AG10803 (cell line): ENCODE data around the gene PRDM5.
A peak's percentile ranks its signal among the peaks of the same experiment; 100 is the strongest.

Experiments used
- DNase-seq: peaks from one replicate; pipeline ENCODE4 v3.0.0; 2010; ENCODE audit warnings: low read depth
- H3K4me3 ChIP-seq: 2 replicates; pipeline ENCODE4 v1.5.1; 2011; ENCODE audit warnings: mild to moderate bottlenecking, low read length, control low read depth
- TF ChIP-seq, protein P1 (sequence below): conservative IDR thresholded peaks from 2 replicates; pipeline ENCODE4 v1.5.1; 2011; ENCODE audit warnings: mild to moderate bottlenecking, low read length, control low read depth, inconsistent platforms

The PRDM5 gene

DNA sequence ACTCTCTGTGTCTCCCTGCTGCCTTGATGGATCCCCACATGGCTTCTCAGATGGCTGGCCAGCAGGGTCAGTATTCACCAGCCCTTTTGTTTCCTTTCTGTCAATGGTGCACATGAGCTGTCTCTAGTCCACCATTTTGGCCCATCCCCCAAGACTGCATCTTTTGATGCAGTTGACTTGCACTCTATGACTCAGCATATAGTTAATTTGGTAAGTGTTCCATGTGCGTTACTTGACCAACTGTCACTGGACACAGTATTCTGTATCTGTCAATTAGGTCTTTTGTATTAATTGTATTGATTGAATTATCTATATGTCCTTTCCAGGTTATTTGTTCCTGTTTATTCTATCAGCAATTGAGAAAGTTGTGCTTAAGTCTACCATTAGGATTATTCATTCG lies 29.2 kb downstream of the PRDM5 start:
- H3K4me3 ChIP-seq: no peak overlapping the region
- DNase-seq: no peak
- TF ChIP-seq, protein P1, sequence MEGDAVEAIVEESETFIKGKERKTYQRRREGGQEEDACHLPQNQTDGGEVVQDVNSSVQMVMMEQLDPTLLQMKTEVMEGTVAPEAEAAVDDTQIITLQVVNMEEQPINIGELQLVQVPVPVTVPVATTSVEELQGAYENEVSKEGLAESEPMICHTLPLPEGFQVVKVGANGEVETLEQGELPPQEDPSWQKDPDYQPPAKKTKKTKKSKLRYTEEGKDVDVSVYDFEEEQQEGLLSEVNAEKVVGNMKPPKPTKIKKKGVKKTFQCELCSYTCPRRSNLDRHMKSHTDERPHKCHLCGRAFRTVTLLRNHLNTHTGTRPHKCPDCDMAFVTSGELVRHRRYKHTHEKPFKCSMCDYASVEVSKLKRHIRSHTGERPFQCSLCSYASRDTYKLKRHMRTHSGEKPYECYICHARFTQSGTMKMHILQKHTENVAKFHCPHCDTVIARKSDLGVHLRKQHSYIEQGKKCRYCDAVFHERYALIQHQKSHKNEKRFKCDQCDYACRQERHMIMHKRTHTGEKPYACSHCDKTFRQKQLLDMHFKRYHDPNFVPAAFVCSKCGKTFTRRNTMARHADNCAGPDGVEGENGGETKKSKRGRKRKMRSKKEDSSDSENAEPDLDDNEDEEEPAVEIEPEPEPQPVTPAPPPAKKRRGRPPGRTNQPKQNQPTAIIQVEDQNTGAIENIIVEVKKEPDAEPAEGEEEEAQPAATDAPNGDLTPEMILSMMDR: no peak

DNA sequence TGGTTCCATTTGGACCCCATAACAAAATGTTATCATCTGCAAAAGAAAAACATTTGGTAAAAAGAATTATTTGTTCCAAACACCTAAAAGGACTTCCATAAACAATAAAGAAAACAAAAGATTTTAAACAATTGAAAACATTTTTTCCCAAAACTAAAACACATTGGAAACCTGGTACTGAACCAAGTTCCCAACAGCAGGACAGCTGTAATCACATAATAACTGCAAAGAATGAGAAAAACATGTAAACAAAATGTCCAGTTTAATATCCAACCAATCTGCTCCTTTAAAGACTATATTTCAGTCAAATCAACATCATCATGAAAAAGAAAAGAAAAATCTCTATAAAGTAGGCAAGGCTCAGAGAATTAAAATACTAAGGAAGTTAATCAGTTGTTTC lies 36.3 kb downstream of the PRDM5 start:
- TF ChIP-seq, protein P1: no peak
- H3K4me3 ChIP-seq: no peak overlapping the region
- peak; percentile 31 for DNase-seq

DNA sequence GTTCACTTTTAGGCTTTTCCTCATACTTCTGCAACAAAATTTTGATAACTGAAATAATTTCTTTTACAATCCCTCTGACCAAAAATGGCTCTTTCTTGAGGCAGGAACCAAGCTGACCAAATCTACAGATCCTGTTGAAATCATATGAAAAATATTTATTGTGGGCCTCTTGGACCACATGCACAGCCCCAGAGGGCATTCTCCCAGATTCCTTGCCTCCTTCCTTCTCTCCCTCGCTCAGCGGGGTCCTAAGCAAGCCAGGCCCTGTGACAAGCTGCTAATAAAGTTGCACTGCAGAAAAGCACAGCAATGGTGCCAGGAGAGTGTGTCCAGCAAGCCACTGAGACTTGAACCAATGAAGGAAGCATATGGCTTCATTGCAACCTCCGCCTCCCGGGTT lies 40.7 kb downstream of the PRDM5 start:
- no peak overlapping the region for H3K4me3 ChIP-seq
- DNase-seq: no peak
- TF ChIP-seq, protein P1: no peak

DNA sequence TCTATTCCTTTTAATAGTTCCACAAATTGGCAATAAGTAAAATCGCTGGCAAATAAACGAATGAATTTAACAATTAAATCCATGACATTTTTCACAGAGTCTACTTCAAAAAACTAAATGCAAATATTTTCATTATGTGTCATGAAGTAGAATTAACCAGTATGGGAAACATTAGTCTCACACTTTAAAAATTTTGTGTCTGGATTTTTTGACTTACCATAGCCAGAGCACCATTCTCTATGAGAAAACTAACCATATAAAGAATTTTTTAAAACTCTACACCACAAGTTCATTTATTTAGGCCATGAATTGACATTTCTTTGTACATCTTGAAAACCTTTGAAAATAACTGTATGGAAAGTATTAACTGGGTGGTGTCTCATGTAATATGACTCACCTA lies 41.2 kb downstream of the PRDM5 start:
- no peak for DNase-seq
- TF ChIP-seq, protein P1: no peak

DNA sequence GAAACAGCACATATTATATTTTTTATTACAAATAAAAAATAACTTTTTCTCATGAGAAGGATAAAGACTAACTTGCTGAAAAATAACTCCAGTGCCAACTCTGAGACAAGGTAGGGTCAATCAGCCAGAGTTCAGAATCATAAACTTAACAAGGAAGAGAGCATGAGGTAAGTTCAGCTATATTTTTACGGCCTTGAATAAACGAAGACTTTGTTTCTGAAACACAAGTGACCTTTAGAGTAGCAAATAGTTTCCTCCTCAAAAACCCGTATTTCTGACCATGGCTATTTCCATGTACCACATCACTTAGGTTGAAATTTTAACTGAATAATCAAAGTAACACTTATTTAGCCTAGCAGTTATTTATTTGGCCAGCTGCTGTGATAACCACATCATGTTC lies 45.5 kb downstream of the PRDM5 start:
- H3K4me3 ChIP-seq: no peak overlapping the region
- DNase-seq: no peak
- TF ChIP-seq, protein P1: no peak

More for the DNA sequence above, 41.2 kb downstream of the PRDM5 start:
- H3K4me3 ChIP-seq: no peak overlapping the region

DNA sequence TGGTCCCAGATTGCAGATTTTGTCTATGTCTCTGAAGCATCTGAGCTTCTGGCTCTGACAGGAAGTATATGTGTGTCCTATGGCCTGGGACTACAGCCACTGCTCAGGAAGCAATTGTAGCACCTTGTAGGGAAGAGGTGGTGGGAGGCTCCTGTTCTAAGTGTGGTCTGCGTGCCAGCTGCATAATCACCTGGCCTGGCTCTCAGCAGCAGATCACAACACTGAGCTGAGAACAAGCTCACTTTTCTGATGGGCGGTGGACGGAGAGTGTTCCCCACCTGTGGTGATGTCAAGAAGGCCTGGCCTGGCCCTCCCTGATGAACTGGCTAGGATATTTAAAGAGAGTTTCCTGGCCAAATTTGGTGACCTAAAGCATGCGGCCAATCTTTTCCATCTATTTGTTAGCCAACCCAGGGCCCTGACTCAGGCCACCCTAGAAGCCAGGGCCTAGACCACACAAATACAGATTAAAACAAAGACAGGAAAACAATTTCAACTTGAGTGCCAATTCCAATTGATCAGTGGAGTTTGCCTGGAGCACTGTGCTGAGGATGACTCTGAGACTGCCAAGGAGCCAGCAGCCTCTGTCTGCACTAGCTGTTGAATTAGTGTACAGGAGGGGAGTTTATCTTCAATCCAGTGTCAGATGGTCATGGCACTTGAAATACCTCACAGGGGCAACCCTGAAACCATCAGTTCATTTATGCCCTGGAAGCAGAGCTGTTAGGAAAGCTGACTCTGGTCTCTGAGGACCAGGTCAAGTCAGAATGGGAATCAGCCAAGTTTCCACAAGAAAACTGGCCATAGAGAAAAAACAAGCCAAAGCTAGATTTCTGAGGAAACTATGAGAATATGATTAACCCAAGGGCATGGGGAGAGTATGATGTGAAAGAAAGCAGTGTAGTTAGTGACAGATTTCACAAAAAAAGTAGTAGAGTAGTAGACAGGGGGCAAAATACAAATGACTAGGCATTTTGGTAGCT lies 47.4 kb downstream of the PRDM5 start:
- TF ChIP-seq, protein P1: no peak
- no peak overlapping the region for H3K4me3 ChIP-seq
- no peak for DNase-seq

DNA sequence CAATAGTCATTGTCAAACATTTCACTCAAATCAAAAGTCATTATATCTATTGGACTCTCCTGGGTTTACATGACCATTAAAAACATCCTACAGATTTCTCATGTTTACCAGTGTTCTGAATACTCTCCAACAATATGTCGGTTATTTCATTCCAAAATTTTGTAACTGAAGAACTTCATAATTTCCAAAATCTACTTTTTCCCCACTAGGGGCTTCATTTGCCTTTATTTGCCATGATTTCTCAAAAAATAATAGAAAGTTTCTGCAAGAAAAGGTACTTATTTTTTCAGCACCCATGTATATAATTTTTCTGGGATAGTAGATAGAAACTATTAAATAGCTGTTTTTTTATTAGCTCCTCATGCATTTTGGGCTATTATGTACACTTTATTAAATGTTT lies 49.0 kb downstream of the PRDM5 start:
- TF ChIP-seq, protein P1: peak; percentile 31
- no peak overlapping the region for H3K4me3 ChIP-seq
- DNase-seq: no peak
